ENCODE measurements around the gene SLC16A4. TPM values are rescaled to one million over a fixed set of nuclear protein-coding genes. Genes with fewer than 3 reads are reported as not detected.

Gene SLC16A4
- total and polyA plus RNA-seq, 2 donors (not counting 1 experiment from before 2014, with no cell fraction given), result 0.39 to 2.6 TPM

GRCh38 chr1:110433803-110434202 is 43.0 kb upstream of the SLC16A4 start:
- ATAC-seq (ENCODE audit: low read depth) (no peak), DNase-seq (no peak)
- Histone ChIP-seq H3K4me2 (replicated peaks; ENCODE audit: low read depth, low read length, poor library complexity, severe bottlenecking) (no peak overlapping the region), H3K27me3 (replicated peaks in 1 of 4; ENCODE audit: control extremely low read depth in 1 of 4, control insufficient read depth in 3 of 4, insufficient read depth in 4 of 4, low read length in 3 of 4) (peaks cover 0 to 4% (median 3%) of the 10 kb centered on the region in 4 experiments), H3K4me3 (ENCODE audit: control extremely low read depth in 1 of 5, extremely low read depth in 1 of 5, insufficient read depth in 1 of 5, low read depth in 2 of 5, low read length in 4 of 5) (no peak overlapping the region), H3K4me1 (ENCODE audit: control insufficient read depth in 2 of 2, insufficient read depth in 2 of 2, low read length in 2 of 2) (no peaks in the 10 kb centered on the region), H3K79me2 (ENCODE audit: control insufficient read depth, insufficient read depth, low read length) (no peaks in the 10 kb centered on the region), H3K27ac (ENCODE audit: low read length in 2 of 2) (no peak overlapping the region), H3K9me3 (ENCODE audit: control extremely low read depth in 1 of 3, control insufficient read depth in 2 of 3, insufficient read depth in 1 of 3, low read length in 2 of 3) (no peaks in the 10 kb centered on the region), H3K36me3 (replicated peaks in 1 of 2; ENCODE audit: control extremely low read depth in 1 of 2, control insufficient read depth in 1 of 2, extremely low read depth in 1 of 2, insufficient read depth in 2 of 2, low read length in 1 of 2) (no peaks in the 10 kb centered on the region), H3K9ac (ENCODE audit: low read length) (no peak overlapping the region), H2AFZ (ENCODE audit: insufficient read depth, low read depth, low read length, poor library complexity, severe bottlenecking) (no peak overlapping the region), H4K20me1 (ENCODE audit: control insufficient read depth, insufficient read depth, low read length, poor library complexity, severe bottlenecking) (no peaks in the 10 kb centered on the region)
- no peak overlapping the region for H3K27ac Mint-ChIP-seq
- no peaks in the 10 kb centered on the region for H3K9me3 Mint-ChIP-seq (ENCODE audit: insufficient read depth)
- H3K4me3 Mint-ChIP-seq, result no peak overlapping the region
- ChIA-PET CTCF (interaction anchor here (0.7 to 2.0 kb wide), 4 partner anchors 27 to 237 kb away, joined by 3 to 7 read pairs (median 3); partner anchors contain the start of gene KCNC4), POLR2A (no interaction called here)
- intact Hi-C loops (cut with micrococcal nuclease), result no loop called here
- WGBS (ENCODE audit: insufficient coverage), result 46% methylated on average over 3 of the region's 3 CpGs
- H3K27me3 Mint-ChIP-seq, result peaks cover 28% of the 10 kb centered on the region
- no peak for TF ChIP-seq EZH2 (IDR thresholded peaks at IDR 0.05; ENCODE audit: borderline replicate concordance, insufficient read depth, low read depth, low read length, poor library complexity, severe bottlenecking)
- TF ChIP-seq CTCF (IDR thresholded peaks at IDR 0.05), result no peak
- H3K4me1 Mint-ChIP-seq, result no peaks in the 10 kb centered on the region

GRCh38 chr1:110433213-110433612 is 42.4 kb upstream of the SLC16A4 start:
- H3K27me3 Mint-ChIP-seq, result peaks cover 23% of the 10 kb centered on the region
- TF ChIP-seq EZH2 (IDR thresholded peaks at IDR 0.05; ENCODE audit: borderline replicate concordance, insufficient read depth, low read depth, low read length, poor library complexity, severe bottlenecking) (no peak), CTCF (IDR thresholded peaks at IDR 0.05) (no peak)
- peaks cover 0 to 4% (median 1%) of the 10 kb centered on the region in 4 experiments for H3K27me3 ChIP-seq (replicated peaks in 1 of 4; ENCODE audit: control extremely low read depth in 1 of 4, control insufficient read depth in 3 of 4, insufficient read depth in 4 of 4, low read length in 3 of 4)
- no peak overlapping the region for H3K4me3 ChIP-seq (ENCODE audit: control extremely low read depth in 1 of 5, extremely low read depth in 1 of 5, insufficient read depth in 1 of 5, low read depth in 2 of 5, low read length in 4 of 5)
- POLR2A ChIA-PET, result no interaction called here
- H3K79me2 ChIP-seq (ENCODE audit: control insufficient read depth, insufficient read depth, low read length), result no peaks in the 10 kb centered on the region
- H3K9ac ChIP-seq (ENCODE audit: low read length), result no peak overlapping the region
- H3K27ac Mint-ChIP-seq, result no peak overlapping the region
- no peak overlapping the region for H3K4me3 Mint-ChIP-seq
- no CpG with 5 or more reads among the region's 2 CpGs for WGBS (ENCODE audit: insufficient coverage)
- DNase-seq (no peak), ATAC-seq (ENCODE audit: low read depth) (no peak)
- CTCF ChIA-PET, result interaction anchor here (0.7 to 2.0 kb wide), 3 partner anchors 27 to 236 kb away, joined by 3 to 7 read pairs (median 3); partner anchors contain the start of gene KCNC4
- H3K27ac ChIP-seq (ENCODE audit: low read length in 2 of 2), result no peak overlapping the region
- no peaks in the 10 kb centered on the region for H3K4me1 ChIP-seq (ENCODE audit: control insufficient read depth in 2 of 2, insufficient read depth in 2 of 2, low read length in 2 of 2)
- no peak overlapping the region for H3K4me2 ChIP-seq (replicated peaks; ENCODE audit: low read depth, low read length, poor library complexity, severe bottlenecking)
- H3K9me3 ChIP-seq (ENCODE audit: control extremely low read depth in 1 of 3, control insufficient read depth in 2 of 3, insufficient read depth in 1 of 3, low read length in 2 of 3), result no peaks in the 10 kb centered on the region
- no peaks in the 10 kb centered on the region for H3K4me1 Mint-ChIP-seq
- intact Hi-C loops (cut with micrococcal nuclease), result no loop called here
- no peaks in the 10 kb centered on the region for H3K9me3 Mint-ChIP-seq (ENCODE audit: insufficient read depth)
- no peaks in the 10 kb centered on the region for H3K36me3 ChIP-seq (replicated peaks in 1 of 2; ENCODE audit: control extremely low read depth in 1 of 2, control insufficient read depth in 1 of 2, extremely low read depth in 1 of 2, insufficient read depth in 2 of 2, low read length in 1 of 2)
- no peaks in the 10 kb centered on the region for H4K20me1 ChIP-seq (ENCODE audit: control insufficient read depth, insufficient read depth, low read length, poor library complexity, severe bottlenecking)
- H2AFZ ChIP-seq (ENCODE audit: insufficient read depth, low read depth, low read length, poor library complexity, severe bottlenecking), result no peak overlapping the region
